HUES64 (cell line): Measurements from ENCODE around the gene KLHDC7B.
"Not testable (repeated sequence)": the region's sequence is repeated elsewhere in the genome, so short reads cannot be mapped to it uniquely, and the experiment has no call there.

Experiments used
- H3K27ac ChIP-seq: 2 replicates; pipeline ENCODE4 v1.7.0; 2013; ENCODE audit warnings: low read depth, low read length, inconsistent platforms
- H3K27me3 ChIP-seq: 2 replicates; pipeline ENCODE4 v1.6.1; 2013; ENCODE audit warnings: mild to moderate bottlenecking, low read length; ENCODE audit not compliant: insufficient read depth
- H3K36me3 ChIP-seq: 2 replicates; pipeline ENCODE4 v1.6.1; 2013; ENCODE audit warnings: mild to moderate bottlenecking, low read length; ENCODE audit not compliant: insufficient read depth
- H3K4me1 ChIP-seq: 2 replicates; pipeline ENCODE4 v1.6.1; 2013; ENCODE audit warnings: mild to moderate bottlenecking, low read length, moderate library complexity; ENCODE audit not compliant: insufficient read depth
- H3K4me3 ChIP-seq: 2 replicates; pipeline ENCODE4 v1.5.1; 2013; ENCODE audit warnings: mild to moderate bottlenecking, low read length, moderate library complexity
- H3K9ac ChIP-seq: 2 replicates; pipeline ENCODE4 v1.6.1; 2013; ENCODE audit warnings: mild to moderate bottlenecking, low read depth, low read length
- H3K9me3 ChIP-seq: 2 replicates; pipeline ENCODE4 v1.6.1; 2013; ENCODE audit warnings: low read depth, low read length; ENCODE audit not compliant: insufficient read depth
- WGBS: fragments of 150-250, 120-280 bp; methylation state at CpG from one replicate; pipeline ENCODE4 v1.1.7; 2013; ENCODE audit warnings: missing lambda C conversion rate; 5-methylcytosine and 5-hydroxymethylcytosine counted together

Gene KLHDC7B

DNA sequence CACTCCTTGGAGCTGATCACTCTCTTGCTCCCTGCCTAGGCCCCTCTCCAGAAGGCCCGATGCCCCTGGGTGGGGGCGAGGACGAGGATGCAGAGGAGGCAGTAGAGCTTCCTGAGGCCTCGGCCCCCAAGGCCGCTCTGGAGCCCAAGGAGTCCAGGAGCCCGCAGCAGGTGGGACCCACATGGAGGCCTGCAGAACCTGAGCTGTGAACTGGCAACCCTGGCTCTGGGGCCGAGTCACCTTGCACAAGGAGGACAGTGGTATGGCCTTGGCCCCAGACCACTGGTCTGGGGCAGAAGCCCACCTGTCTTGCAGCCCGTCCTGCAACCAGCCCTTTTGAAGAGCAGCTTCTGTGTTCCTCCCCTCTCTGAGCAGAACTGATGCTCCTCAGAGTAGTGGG, 26.5 kb upstream of the KLHDC7B start:
- Histone ChIP-seq H3K4me3 (no peak overlapping the region), H3K27ac (no peak overlapping the region), H3K36me3 (peaks cover 60% of the 10 kb centered on the region), H3K9ac (no peak overlapping the region), H3K9me3 (no peaks in the 10 kb centered on the region), H3K4me1 (no peaks in the 10 kb centered on the region), H3K27me3 (no peaks in the 10 kb centered on the region)
- 97% methylated on average over 8 of the region's 8 CpGs for WGBS

DNA sequence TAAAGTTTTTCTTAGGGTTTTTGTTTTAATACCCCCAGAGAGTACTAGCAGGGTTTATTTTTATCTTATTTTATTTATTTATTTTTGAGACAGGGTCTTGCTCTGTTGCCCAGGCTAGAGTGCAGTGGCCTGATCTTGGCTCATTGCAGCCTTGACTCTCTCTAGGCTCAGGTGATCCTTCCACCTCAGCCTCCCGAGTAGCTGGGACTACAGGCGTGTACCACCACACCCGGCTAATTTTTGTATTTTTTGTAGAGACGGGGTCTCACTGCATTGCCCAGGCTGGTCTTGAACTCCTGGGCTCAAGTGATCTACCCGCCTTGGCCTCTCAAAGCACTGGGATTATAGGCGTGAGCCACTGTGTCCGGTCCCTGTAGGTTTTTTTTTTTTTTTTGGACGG, 25.5 kb upstream of the KLHDC7B start:
- peaks cover 56% of the 10 kb centered on the region for H3K36me3 ChIP-seq
- not testable (repeated sequence) for H3K4me3 ChIP-seq, H3K27ac ChIP-seq, H3K9me3 ChIP-seq, H3K27me3 ChIP-seq, H3K9ac ChIP-seq, H3K4me1 ChIP-seq
- WGBS = 95% methylated on average over 8 of the region's 8 CpGs

DNA sequence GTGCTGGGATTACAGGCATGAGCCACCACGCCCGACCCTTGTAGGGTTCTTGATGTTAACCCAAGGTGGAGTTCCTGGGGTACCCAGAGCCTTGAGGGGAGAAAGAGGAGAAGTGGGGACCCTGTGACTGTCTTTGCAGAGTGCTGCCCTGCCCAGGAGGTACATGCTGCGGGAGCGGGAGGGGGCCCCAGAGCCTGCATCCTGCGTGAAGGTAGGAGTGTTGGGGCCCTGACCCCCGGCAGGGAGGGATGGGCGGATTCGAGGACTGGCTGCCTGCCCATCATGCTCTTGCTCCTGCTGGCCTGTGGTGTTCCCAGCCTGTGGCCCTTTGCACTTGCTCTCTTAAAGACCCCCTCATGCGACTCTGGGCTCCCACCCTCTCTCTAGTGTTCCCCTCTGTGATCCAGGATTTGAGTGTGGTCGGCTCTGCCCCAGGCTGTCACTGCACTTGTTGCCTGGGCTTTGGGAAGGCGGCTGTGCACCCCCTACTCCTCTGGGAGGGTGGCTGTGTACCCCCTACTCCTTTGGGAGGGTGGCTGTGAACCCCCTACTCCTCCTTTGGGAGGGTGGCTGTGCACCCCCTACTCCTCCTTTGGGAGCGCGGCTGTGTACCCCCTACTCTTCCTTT, 24.8 kb upstream of the KLHDC7B start:
- Histone ChIP-seq H3K27ac (no peak overlapping the region), H3K27me3 (no peaks in the 10 kb centered on the region), H3K9me3 (no peaks in the 10 kb centered on the region), H3K9ac (no peak overlapping the region), H3K4me1 (no peaks in the 10 kb centered on the region; the same call in 1 of the 2 replicates), H3K36me3 (peaks cover 56% of the 10 kb centered on the region), H3K4me3 (no peak overlapping the region)
- 96% methylated on average over 13 of the region's 13 CpGs for WGBS

DNA sequence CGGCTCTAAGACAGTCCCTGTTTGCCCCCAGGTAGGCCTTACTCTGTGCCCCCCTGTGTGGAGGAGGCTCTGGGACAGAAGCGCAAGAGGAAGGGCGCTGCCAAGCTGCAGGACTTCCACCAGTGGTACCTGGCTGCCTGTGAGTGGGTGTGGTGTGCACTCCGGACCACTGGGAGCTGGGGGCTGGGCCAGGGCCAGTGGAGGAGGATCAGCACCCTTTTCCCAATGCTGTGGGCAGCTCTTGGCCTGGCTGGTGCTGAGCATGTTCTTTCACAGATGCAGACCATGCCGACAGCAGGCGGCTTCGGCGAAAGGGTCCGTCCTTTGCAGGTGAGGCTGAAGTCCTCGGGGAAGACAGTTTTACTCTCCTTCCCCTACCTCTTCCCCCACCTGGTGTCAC, 24.0 kb upstream of the KLHDC7B start:
- Histone ChIP-seq H3K4me1 (no peaks in the 10 kb centered on the region; the same call in 1 of the 2 replicates), H3K9ac (no peak overlapping the region), H3K4me3 (no peak overlapping the region), H3K27me3 (peaks cover 3% of the 10 kb centered on the region), H3K36me3 (peaks cover 52% of the 10 kb centered on the region), H3K9me3 (no peaks in the 10 kb centered on the region), H3K27ac (no peak overlapping the region)
- 97% methylated on average over 10 of the region's 10 CpGs for WGBS

DNA sequence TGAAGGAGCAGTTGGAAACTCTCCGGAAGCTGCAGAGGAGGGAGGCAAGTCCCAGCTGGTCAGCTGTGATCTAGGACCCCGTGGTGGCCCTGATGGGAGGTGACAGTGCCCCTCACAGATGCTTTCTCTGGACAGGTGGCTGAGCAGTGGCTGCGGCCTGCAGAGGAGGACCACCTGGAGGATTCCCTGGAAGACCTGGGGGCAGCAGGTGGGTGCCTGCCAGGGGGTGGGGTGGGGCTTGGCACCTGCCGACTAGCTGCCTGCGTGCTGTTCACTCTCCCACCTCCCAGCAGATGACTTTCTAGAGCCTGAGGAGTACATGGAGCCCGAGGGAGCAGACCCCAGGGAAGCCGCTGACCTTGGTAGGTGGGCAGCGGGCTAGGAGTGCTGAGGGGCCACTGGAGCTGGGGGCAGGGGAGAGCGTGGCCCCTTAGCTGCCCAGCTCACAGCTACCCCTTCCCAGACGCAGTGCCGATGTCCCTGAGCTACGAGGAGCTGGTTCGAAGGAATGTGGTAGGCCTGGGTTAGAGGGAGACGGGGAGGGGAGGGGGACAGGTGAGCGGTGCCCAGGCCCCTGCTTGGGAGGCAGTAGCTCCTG, 23.4 kb upstream of the KLHDC7B start:
- H3K9ac ChIP-seq = no peak overlapping the region
- no peak overlapping the region for H3K4me3 ChIP-seq

DNA sequence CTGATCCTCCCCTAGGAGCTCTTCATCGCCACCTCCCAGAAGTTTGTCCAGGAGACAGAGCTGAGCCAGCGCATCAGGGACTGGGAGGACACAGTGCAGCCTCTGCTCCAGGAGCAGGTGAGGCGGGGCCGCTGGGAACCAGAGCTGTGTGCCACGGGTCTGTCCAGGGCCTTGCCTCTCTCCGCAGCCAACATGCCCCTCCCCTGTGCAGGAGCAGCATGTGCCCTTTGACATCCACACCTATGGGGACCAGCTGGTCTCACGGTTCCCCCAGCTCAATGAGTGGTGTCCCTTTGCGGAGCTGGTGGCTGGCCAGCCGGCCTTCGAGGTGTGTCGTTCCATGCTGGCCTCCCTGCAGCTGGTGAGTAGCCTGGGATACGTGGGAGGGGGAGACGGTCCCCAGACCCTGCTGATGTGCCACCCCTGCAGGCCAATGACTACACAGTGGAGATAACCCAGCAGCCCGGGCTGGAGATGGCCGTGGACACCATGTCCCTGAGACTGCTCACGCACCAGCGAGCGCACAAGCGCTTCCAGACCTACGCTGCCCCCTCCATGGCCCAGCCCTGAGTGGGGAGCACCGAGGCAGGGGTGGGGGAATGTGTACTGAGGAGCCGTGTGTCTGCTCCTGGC, 22.8 kb upstream of the KLHDC7B start:
- no peak overlapping the region for H3K4me3 ChIP-seq
- H3K27ac ChIP-seq = no peak overlapping the region
- H3K36me3 ChIP-seq = peaks cover 43% of the 10 kb centered on the region
- H3K9ac ChIP-seq = no peak overlapping the region
- H3K27me3 ChIP-seq = peaks cover 16% of the 10 kb centered on the region
- no peaks in the 10 kb centered on the region for H3K9me3 ChIP-seq
- H3K4me1 ChIP-seq = no peaks in the 10 kb centered on the region; the same call in 1 of the 2 replicates
- WGBS = 96% methylated on average over 22 of the region's 22 CpGs

More for the DNA sequence above, 23.4 kb upstream of the KLHDC7B start:
- H3K9me3 ChIP-seq = no peaks in the 10 kb centered on the region
- no peaks in the 10 kb centered on the region; the same call in 1 of the 2 replicates for H3K4me1 ChIP-seq
- H3K27ac ChIP-seq = no peak overlapping the region
- peaks cover 49% of the 10 kb centered on the region for H3K36me3 ChIP-seq
- peaks cover 9% of the 10 kb centered on the region for H3K27me3 ChIP-seq
- 97% methylated on average over 15 of the region's 15 CpGs for whole genome bisulfite sequencing

DNA sequence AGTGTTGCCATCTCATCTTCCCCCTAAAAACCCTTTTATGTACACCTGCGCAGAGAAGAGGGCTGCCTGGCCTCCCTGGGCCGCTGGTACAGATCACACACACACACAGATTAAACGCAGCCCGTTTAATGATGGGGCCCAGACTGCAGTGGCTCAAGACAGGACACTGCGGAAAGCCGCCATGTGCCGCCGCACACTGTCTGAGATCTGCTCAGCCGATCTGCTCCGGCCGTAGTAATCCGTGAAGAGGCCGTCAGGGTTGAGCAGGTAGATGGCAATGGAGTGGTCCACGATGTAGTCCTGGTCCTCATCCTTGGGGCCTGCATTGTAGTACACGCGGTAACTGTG, 22.3 kb upstream of the KLHDC7B start:
- Histone ChIP-seq H3K9ac (no peak overlapping the region), H3K4me3 (no peak overlapping the region), H3K27me3 (peaks cover 21% of the 10 kb centered on the region), H3K9me3 (no peaks in the 10 kb centered on the region), H3K4me1 (no peaks in the 10 kb centered on the region; the same call in 1 of the 2 replicates), H3K27ac (no peak overlapping the region), H3K36me3 (peaks cover 38% of the 10 kb centered on the region)
- WGBS = 95% methylated on average over 16 of the region's 16 CpGs

DNA sequence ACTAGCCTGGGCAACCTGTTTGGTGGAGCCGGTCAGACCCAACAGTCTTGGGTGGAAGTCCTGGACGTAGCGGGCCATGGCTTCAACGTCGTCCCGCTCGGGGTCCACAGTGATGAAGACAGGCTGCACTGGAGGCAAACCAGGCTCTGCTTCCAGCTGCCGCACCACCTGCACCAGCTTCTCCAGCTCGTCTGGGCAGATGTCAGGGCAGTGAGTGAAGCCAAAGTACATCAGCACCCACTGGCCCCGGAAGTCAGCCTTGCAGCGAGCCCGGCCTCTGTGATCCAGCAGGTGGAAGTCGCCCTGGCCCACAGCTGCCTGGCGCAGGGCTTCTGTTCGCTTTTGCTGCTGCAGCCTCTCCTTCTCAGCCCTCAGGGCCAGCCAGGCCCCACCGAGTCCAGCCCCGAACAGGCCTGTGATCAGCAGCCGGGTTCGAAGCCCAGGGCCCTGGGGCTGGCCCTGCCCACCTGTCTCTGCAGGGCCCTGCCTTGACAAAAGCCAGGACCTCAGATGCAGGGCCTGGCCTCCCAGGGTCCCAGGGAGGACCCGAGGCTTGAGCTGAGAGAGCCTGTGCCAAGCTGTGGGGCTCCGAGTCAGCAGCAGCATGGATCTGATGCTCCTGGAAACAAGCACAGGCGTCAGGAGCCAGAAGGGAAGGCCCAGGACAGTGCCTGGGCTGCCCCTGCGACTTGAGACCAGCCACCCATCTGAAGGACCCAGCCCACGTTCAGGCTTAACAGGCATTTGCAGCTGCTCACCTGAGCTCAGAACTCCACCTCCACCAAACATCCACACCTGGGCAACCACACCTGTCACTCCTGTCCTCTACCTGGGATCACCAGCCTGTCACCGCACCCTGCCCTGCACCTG, 21.7 kb upstream of the KLHDC7B start:
- no peaks in the 10 kb centered on the region for H3K9me3 ChIP-seq
- H3K27ac ChIP-seq = no peak overlapping the region
- peaks cover 27% of the 10 kb centered on the region for H3K27me3 ChIP-seq
- 91% methylated on average over 25 of the region's 25 CpGs for WGBS
- peak overlapping the region; percentile 79 for H3K4me3 ChIP-seq
- no peaks in the 10 kb centered on the region; the same call in 1 of the 2 replicates for H3K4me1 ChIP-seq
- peaks cover 34% of the 10 kb centered on the region for H3K36me3 ChIP-seq
- H3K9ac ChIP-seq = peak overlapping the region; percentile 77

DNA sequence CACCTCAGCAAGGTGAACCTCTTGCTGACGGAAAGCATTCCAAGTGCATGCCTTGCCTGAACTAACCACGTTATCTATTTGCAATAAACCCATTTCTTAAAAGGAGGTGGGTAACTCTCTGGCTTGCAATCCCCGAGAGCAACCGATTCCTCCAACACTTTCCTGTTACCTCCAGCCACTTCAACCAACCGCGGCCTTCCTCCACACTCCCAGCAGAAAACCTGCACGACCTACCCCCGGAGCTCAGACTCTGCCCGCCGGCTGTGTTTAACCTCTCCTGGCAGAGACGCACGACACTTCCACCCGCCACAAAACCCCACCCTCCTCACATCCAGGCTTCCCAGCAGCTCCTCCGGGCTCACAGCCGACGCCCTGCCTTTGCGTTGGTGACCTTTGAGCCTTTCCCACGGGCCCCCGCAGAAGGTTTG, 21.0 kb upstream of the KLHDC7B start:
- peaks cover 28% of the 10 kb centered on the region for H3K36me3 ChIP-seq
- no peaks in the 10 kb centered on the region; the same call in 1 of the 2 replicates for H3K4me1 ChIP-seq
- peaks cover 33% of the 10 kb centered on the region for H3K27me3 ChIP-seq
- peak overlapping the region; percentile 79 for H3K4me3 ChIP-seq
- H3K9me3 ChIP-seq = no peaks in the 10 kb centered on the region
- 28% methylated on average over 19 of the region's 19 CpGs for WGBS
- peak overlapping the region; percentile 77 for H3K9ac ChIP-seq
- peak overlapping the region; percentile 92 for H3K27ac ChIP-seq

DNA sequence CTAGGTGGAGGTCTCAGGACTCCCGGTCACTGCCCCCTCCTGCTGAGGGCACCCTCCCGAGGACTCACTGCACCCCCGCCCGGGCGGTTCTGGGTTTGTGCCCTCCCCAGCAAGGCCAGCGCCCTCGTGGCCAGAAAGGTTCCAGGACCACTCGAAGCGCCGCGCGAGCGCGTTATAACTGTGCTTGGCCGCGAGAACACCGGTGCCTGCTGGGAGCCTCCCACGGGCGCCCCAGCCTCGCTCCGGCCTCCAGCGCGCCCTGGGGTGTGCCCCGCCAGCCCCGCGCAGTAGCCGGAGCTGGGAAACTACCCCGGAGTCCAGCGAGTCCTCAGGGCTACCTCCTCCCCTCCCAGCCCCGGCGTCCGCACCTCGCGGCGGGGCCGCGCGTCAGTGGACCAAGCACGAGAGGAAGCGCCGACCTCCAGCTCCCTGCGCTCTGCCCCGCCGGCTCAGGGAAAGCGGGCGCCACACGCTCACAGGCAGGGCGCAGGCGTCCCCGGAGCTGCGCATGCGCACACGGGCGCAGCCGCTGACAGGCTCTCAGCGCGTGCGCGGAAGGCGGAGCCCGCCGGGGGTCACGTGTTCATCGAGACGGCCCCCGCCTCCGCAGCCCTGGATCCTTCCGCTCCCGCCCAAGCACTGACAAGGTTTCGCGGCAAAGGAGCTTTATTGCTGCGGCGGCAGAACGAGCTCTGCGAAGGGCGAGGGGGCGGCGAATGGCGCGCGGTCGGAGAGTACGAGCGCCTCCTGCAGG, 20.4 kb upstream of the KLHDC7B start, which contains the start of gene SCO2:
SCO2 (minus strand) TSS at position 495 of the 754 bp plus-strand sequence. CDS start 1,187 bp downstream, outside the sequence.
- no peaks in the 10 kb centered on the region; the same call in 1 of the 2 replicates for H3K4me1 ChIP-seq
- H3K9ac ChIP-seq = peak within 1 kb of the TSS; percentile 77
- peak within 1 kb of the TSS; percentile 79 for H3K4me3 ChIP-seq
- no peaks in the 10 kb centered on the region for H3K9me3 ChIP-seq
- WGBS = under 1% methylated on average over 84 of the region's 84 CpGs
- peaks cover 39% of the 10 kb centered on the region for H3K27me3 ChIP-seq
- H3K27ac ChIP-seq = peak within 1 kb of the TSS; percentile 92
- peaks cover 27% of the 10 kb centered on the region for H3K36me3 ChIP-seq
